ENCODE results near the gene ALOX5. TPM values are rescaled to one million over a fixed set of nuclear protein-coding genes. Genes with fewer than 3 reads are reported as not detected.

ALOX5 gene
- total and polyA plus RNA-seq, 2 donors (not counting 1 experiment from before 2014, with no cell fraction given): 354 to 888 TPM

DNA sequence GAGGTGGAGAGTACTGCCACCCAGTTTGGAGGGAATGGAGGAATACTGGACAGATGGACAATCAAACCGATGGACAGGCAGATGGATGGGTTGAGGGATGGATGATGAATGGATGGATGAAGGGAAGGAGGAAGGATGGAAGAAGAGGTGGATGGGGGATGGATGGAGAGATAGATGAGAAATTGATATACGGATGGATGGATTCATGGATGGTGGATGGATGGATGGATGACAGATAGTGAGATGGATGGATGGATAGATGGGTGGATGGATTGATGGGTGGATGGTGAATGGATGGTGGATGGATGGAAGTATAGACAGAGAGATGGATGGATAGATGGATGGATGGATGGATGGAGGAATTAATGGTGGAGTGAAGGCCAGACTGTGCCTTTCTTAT, 42.6 kb downstream of the ALOX5 start:
- Mint-ChIP-seq H3K4me3 (peak overlapping the region; percentile 8), H3K9me3 (ENCODE audit: insufficient read depth) (no peaks in the 10 kb centered on the region), H3K27me3 (no peaks in the 10 kb centered on the region), H3K27ac (peak overlapping the region; percentile 0), H3K4me1 (peaks cover 52% of the 10 kb centered on the region)
- ATAC-seq (ENCODE audit: low read depth) (no peak), DNase-seq (no peak)
- Histone ChIP-seq H3K27me3 (replicated peaks in 1 of 4; ENCODE audit: control extremely low read depth in 1 of 4, control insufficient read depth in 3 of 4, insufficient read depth in 4 of 4, low read length in 3 of 4) (no peaks in the 10 kb centered on the region), H3K79me2 (ENCODE audit: control insufficient read depth, insufficient read depth, low read length) (peaks cover 44% of the 10 kb centered on the region), H3K4me2 (replicated peaks; ENCODE audit: low read depth, low read length, poor library complexity, severe bottlenecking) (no peak overlapping the region), H3K27ac (ENCODE audit: low read length in 2 of 2) (peak overlapping the region in 1 of 2 donors; percentile 62), H3K36me3 (replicated peaks in 1 of 2; ENCODE audit: control extremely low read depth in 1 of 2, control insufficient read depth in 1 of 2, extremely low read depth in 1 of 2, insufficient read depth in 2 of 2, low read length in 1 of 2) (peaks cover 8 to 39% of the 10 kb centered on the region in 2 experiments), H3K9me3 (ENCODE audit: control extremely low read depth in 1 of 3, control insufficient read depth in 2 of 3, insufficient read depth in 1 of 3, low read length in 2 of 3) (no peaks in the 10 kb centered on the region), H3K4me1 (ENCODE audit: control insufficient read depth in 2 of 2, insufficient read depth in 2 of 2, low read length in 2 of 2) (peaks cover 42 to 47% of the 10 kb centered on the region in 2 donors), H2AFZ (ENCODE audit: insufficient read depth, low read depth, low read length, poor library complexity, severe bottlenecking) (no peak overlapping the region), H3K9ac (ENCODE audit: low read length) (no peak overlapping the region), H4K20me1 (ENCODE audit: control insufficient read depth, insufficient read depth, low read length, poor library complexity, severe bottlenecking) (peaks cover 31% of the 10 kb centered on the region), H3K4me3 (ENCODE audit: control extremely low read depth in 1 of 5, extremely low read depth in 1 of 5, insufficient read depth in 1 of 5, low read depth in 2 of 5, low read length in 4 of 5) (no peak overlapping the region)
- intact Hi-C loops (cut with micrococcal nuclease): no loop called here
- no peak for TF ChIP-seq EZH2 (IDR thresholded peaks at IDR 0.05; ENCODE audit: borderline replicate concordance, insufficient read depth, low read depth, low read length, poor library complexity, severe bottlenecking)
- POLR2A ChIA-PET: no interaction called here
- 100% methylated on average over 2 of the region's 2 CpGs for WGBS (ENCODE audit: insufficient coverage)
- CTCF ChIA-PET: interaction anchor here (1.6 kb wide), 1 partner anchor 48 kb away, joined by 5 read pairs; no protein-coding TSS in a partner anchor

DNA sequence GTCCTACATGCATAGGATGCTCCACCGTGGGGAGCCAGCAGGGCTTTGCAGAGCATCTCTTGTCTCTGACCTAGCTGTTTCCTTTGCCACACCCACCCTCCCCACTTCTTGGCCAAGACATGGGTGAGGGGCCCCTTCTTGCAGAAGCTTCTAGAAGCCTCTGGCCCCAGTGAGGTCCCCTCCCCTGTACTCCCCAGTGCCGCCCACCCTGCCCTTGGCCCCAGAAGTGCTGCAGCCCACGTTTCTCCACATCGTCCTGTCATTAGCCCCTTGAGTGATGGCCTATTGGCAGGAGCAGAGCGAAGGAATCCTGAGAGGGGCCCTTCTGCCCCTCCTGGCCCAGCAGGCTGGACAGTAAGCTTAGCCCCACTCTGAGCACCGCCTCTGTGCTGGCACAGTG, 43.7 kb downstream of the ALOX5 start:
- H4K20me1 ChIP-seq (ENCODE audit: control insufficient read depth, insufficient read depth, low read length, poor library complexity, severe bottlenecking): peaks cover 19% of the 10 kb centered on the region
- intact Hi-C loops (cut with micrococcal nuclease): loop anchor here (2.0 kb wide), 1 partner anchor 13 kb away; no protein-coding TSS in a partner anchor
- ChIA-PET CTCF (interaction anchor here (1.1 to 1.9 kb wide), 2 partner anchors 44 to 165 kb away, joined by 3 to 5 read pairs; no protein-coding TSS in a partner anchor), POLR2A (interaction anchor here (1.3 kb wide), 1 partner anchor 42 kb away, joined by 5 read pairs; no protein-coding TSS in a partner anchor)
- H3K4me2 ChIP-seq (replicated peaks; ENCODE audit: low read depth, low read length, poor library complexity, severe bottlenecking): peak overlapping the region; percentile 96
- H2AFZ ChIP-seq (ENCODE audit: insufficient read depth, low read depth, low read length, poor library complexity, severe bottlenecking): no peak overlapping the region
- no peaks in the 10 kb centered on the region for H3K27me3 ChIP-seq (replicated peaks in 1 of 4; ENCODE audit: control extremely low read depth in 1 of 4, control insufficient read depth in 3 of 4, insufficient read depth in 4 of 4, low read length in 3 of 4)
- DNase-seq (no peak), ATAC-seq (ENCODE audit: low read depth) (no peak)
- peaks cover 64% of the 10 kb centered on the region for H3K4me1 Mint-ChIP-seq
- H3K27me3 Mint-ChIP-seq: no peaks in the 10 kb centered on the region
- H3K9ac ChIP-seq (ENCODE audit: low read length): no peak overlapping the region
- peak overlapping the region; percentile 81 for H3K4me3 Mint-ChIP-seq
- WGBS (ENCODE audit: insufficient coverage): 95% methylated on average over 5 of the region's 6 CpGs
- H3K36me3 ChIP-seq (replicated peaks in 1 of 2; ENCODE audit: control extremely low read depth in 1 of 2, control insufficient read depth in 1 of 2, extremely low read depth in 1 of 2, insufficient read depth in 2 of 2, low read length in 1 of 2): peaks cover 4 to 38% of the 10 kb centered on the region in 2 experiments
- H3K9me3 ChIP-seq (ENCODE audit: control extremely low read depth in 1 of 3, control insufficient read depth in 2 of 3, insufficient read depth in 1 of 3, low read length in 2 of 3): no peaks in the 10 kb centered on the region
- peak overlapping the region; percentile 88 for H3K27ac Mint-ChIP-seq
- peaks cover 49 to 59% of the 10 kb centered on the region in 2 donors for H3K4me1 ChIP-seq (ENCODE audit: control insufficient read depth in 2 of 2, insufficient read depth in 2 of 2, low read length in 2 of 2)
- no peaks in the 10 kb centered on the region for H3K9me3 Mint-ChIP-seq (ENCODE audit: insufficient read depth)
- peak overlapping the region in 1 of 2 donors; percentile 10 for H3K27ac ChIP-seq (ENCODE audit: low read length in 2 of 2)
- no peak overlapping the region for H3K4me3 ChIP-seq (ENCODE audit: control extremely low read depth in 1 of 5, extremely low read depth in 1 of 5, insufficient read depth in 1 of 5, low read depth in 2 of 5, low read length in 4 of 5)
- TF ChIP-seq EZH2 (IDR thresholded peaks at IDR 0.05; ENCODE audit: borderline replicate concordance, insufficient read depth, low read depth, low read length, poor library complexity, severe bottlenecking): no peak
- TF ChIP-seq, protein P1, sequence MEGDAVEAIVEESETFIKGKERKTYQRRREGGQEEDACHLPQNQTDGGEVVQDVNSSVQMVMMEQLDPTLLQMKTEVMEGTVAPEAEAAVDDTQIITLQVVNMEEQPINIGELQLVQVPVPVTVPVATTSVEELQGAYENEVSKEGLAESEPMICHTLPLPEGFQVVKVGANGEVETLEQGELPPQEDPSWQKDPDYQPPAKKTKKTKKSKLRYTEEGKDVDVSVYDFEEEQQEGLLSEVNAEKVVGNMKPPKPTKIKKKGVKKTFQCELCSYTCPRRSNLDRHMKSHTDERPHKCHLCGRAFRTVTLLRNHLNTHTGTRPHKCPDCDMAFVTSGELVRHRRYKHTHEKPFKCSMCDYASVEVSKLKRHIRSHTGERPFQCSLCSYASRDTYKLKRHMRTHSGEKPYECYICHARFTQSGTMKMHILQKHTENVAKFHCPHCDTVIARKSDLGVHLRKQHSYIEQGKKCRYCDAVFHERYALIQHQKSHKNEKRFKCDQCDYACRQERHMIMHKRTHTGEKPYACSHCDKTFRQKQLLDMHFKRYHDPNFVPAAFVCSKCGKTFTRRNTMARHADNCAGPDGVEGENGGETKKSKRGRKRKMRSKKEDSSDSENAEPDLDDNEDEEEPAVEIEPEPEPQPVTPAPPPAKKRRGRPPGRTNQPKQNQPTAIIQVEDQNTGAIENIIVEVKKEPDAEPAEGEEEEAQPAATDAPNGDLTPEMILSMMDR (IDR thresholded peaks at IDR 0.05): no peak
- H3K79me2 ChIP-seq (ENCODE audit: control insufficient read depth, insufficient read depth, low read length): peaks cover 44% of the 10 kb centered on the region
